ENCODE data around the gene KRT76.

DNA sequence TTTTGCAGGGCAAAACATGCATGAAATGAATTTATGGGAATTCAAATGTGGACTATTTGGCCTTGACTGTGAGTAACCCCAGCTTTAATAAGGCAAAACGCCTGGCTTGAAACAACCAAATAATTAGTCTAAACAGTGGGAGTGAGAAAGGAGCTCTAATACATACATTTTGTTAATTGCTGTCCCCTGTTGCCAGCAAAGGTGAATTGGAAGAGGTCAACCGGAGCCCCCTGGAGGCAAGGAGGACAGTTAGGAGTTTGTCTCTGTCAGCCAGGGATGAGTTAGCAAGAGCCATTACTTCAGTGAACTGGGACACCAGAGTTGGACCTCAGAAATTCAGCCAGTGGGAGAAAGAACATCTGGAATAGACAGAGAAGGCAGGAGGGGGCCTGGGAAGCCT lies 17.4 kb downstream of the KRT76 start:
- TF ChIP-seq, protein P1, sequence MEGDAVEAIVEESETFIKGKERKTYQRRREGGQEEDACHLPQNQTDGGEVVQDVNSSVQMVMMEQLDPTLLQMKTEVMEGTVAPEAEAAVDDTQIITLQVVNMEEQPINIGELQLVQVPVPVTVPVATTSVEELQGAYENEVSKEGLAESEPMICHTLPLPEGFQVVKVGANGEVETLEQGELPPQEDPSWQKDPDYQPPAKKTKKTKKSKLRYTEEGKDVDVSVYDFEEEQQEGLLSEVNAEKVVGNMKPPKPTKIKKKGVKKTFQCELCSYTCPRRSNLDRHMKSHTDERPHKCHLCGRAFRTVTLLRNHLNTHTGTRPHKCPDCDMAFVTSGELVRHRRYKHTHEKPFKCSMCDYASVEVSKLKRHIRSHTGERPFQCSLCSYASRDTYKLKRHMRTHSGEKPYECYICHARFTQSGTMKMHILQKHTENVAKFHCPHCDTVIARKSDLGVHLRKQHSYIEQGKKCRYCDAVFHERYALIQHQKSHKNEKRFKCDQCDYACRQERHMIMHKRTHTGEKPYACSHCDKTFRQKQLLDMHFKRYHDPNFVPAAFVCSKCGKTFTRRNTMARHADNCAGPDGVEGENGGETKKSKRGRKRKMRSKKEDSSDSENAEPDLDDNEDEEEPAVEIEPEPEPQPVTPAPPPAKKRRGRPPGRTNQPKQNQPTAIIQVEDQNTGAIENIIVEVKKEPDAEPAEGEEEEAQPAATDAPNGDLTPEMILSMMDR (IDR thresholded peaks at IDR 0.05), result no peak
- no peak for TF ChIP-seq EZH2 (IDR thresholded peaks at IDR 0.05; ENCODE audit: borderline replicate concordance, insufficient read depth, low read depth, low read length, poor library complexity, severe bottlenecking)
